Stimulated activated naive CD8-positive, alpha-beta T cell treated with anti-CD3 and anti-CD28 coated beads, Interleukin-15, Interleukin-2, amounts not matched to agents 100 ng/mL and 50 ng/mL, for 24 hours (primary cell): ENCODE results near the gene FBXO9.

Source experiments
- H3K27ac Mint-ChIP-seq: one replicate; pipeline ENCODE4 v1.8.0; 2021; ENCODE audit warnings: mild to moderate bottlenecking, mixed read lengths
- H3K27me3 Mint-ChIP-seq: one replicate; pipeline ENCODE4 v1.8.0; 2021; ENCODE audit warnings: mixed read lengths
- H3K36me3 Mint-ChIP-seq: one replicate; pipeline ENCODE4 v1.8.0; 2021; ENCODE audit warnings: low read depth, mixed read lengths
- H3K4me1 Mint-ChIP-seq: one replicate; pipeline ENCODE4 v1.8.0; 2021; ENCODE audit warnings: low read depth, mixed read lengths
- H3K4me3 Mint-ChIP-seq: one replicate; pipeline ENCODE4 v1.8.0; 2021; ENCODE audit warnings: mild to moderate bottlenecking, mixed read lengths
- H3K9me3 Mint-ChIP-seq: one replicate; pipeline ENCODE4 v1.8.0; 2021; ENCODE audit warnings: mixed read lengths

FBXO9 gene

GRCh38 chr6:53124131-53124800, 59.1 kb downstream of the FBXO9 start:
- H3K4me1 Mint-ChIP-seq = no peaks in the 10 kb centered on the region
- peaks cover 11% of the 10 kb centered on the region for H3K27me3 Mint-ChIP-seq
- no peak overlapping the region for H3K27ac Mint-ChIP-seq
- H3K9me3 Mint-ChIP-seq = no peaks in the 10 kb centered on the region
- no peak overlapping the region for H3K4me3 Mint-ChIP-seq
- no peaks in the 10 kb centered on the region for H3K36me3 Mint-ChIP-seq

DNA sequence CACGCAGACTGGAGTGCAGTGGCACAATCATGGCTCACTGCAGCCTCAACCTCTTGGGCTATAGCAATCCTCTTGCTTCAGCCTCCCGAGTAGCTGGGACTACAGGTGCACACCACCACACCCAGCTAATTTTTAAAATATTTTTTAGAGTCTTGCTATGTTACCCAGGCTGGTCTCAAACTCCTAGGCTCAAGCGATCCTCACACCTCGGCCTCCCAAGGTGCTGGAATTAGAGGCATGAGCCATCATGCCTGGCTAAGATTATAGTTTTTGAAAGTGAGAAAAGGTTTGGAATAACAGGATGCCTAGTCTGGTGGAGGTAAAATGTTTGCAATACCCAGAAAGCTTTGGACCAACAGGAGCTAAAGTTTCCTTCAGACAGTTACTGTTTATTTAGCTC, 60.1 kb downstream of the FBXO9 start:
- Mint-ChIP-seq H3K36me3 (no peaks in the 10 kb centered on the region), H3K4me1 (no peaks in the 10 kb centered on the region), H3K27ac (no peak overlapping the region), H3K27me3 (peaks cover 11% of the 10 kb centered on the region), H3K9me3 (no peaks in the 10 kb centered on the region), H3K4me3 (no peak overlapping the region)

DNA sequence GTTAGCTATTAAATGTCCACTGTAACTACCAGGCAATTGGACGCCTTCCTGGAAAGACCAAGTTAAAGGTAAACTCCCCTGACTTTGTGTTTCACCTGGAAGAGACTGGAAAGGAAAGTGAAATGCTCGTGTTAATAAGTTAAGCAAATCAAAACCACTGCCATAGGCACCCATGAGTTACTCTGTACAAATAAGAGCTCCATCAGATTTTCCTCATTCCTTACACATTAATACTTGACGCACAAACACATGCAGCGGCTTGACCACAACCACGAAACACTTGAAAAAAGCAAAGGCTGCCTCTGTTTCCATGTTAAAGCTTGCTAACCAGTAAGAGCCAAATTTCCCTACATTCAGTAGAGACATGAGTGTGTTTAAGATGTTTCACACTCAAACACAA, 63.6 kb downstream of the FBXO9 start:
- Mint-ChIP-seq H3K27ac (no peak overlapping the region), H3K36me3 (no peaks in the 10 kb centered on the region), H3K4me1 (no peaks in the 10 kb centered on the region), H3K4me3 (no peak overlapping the region), H3K9me3 (no peaks in the 10 kb centered on the region), H3K27me3 (peaks cover 8% of the 10 kb centered on the region)

GRCh38 chr6:53130569-53131290, 65.5 kb downstream of the FBXO9 start:
- Mint-ChIP-seq H3K27me3 (peaks cover 5% of the 10 kb centered on the region), H3K4me1 (no peaks in the 10 kb centered on the region), H3K4me3 (no peak overlapping the region), H3K9me3 (no peaks in the 10 kb centered on the region), H3K36me3 (no peaks in the 10 kb centered on the region), H3K27ac (no peak overlapping the region)

DNA sequence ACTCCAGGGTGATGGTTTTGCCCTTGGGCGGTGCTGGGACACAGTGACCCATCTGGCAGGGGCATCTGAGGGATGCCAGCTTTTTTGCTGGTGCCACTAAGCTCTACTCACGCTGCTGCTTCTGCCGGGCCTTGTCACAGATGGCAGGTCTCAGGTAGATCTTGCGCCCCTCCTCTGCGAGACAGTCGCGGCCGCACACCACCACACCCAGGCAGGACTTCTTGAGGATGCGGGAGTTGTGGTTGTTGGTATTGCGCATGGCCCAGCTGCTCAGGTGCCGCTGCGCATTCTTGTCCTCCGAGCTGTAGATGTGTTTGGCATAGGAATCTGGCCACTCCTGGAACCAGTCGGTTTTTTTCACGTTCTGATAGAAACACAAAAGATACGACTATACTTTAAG, 68.8 kb downstream of the FBXO9 start:
- H3K36me3 Mint-ChIP-seq = no peaks in the 10 kb centered on the region
- no peaks in the 10 kb centered on the region for H3K9me3 Mint-ChIP-seq
- no peak overlapping the region for H3K4me3 Mint-ChIP-seq
- no peak overlapping the region for H3K27ac Mint-ChIP-seq
- H3K4me1 Mint-ChIP-seq = no peaks in the 10 kb centered on the region
- H3K27me3 Mint-ChIP-seq = peaks cover 4% of the 10 kb centered on the region

- Mint-ChIP-seq H3K4me3 (no peak overlapping the region), H3K9me3 (no peaks in the 10 kb centered on the region), H3K36me3 (no peaks in the 10 kb centered on the region), H3K4me1 (no peaks in the 10 kb centered on the region), H3K27me3 (peaks cover 4% of the 10 kb centered on the region), H3K27ac (no peak overlapping the region)
Observed at GRCh38 chr6:53134601-53135235, 69.5 kb downstream of the FBXO9 start.

DNA sequence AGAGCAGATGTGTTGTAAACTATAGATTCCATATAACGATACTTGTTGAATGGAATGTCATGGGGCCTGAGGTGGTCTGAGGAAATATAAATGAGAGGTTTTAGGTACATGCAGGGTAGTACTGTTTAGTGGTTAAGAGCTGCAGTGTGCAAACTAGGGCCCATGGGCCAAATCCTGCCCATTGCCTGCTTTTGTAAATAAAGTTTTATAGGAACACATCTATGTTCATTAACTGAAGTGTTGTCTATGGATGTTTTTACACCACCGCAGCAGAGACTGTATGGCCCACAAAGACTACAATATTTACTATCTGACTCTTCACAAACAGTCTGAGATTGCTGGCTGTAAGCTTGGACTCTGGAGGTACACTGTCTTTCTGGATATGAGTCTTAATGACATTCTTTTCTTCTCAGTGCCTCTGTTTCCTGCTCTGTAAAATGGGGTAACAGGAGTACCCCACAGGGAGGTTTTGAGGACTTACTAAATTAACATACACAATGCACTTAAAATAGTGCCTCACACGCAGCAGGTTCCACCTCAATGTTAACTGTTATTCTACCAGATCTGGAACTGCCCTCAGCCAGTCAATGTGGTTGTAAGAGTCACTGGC, 70.9 kb downstream of the FBXO9 start:
- H3K9me3 Mint-ChIP-seq = no peaks in the 10 kb centered on the region
- no peaks in the 10 kb centered on the region for H3K4me1 Mint-ChIP-seq
- no peak overlapping the region for H3K27ac Mint-ChIP-seq
- H3K4me3 Mint-ChIP-seq = no peak overlapping the region
- no peaks in the 10 kb centered on the region for H3K36me3 Mint-ChIP-seq
- peaks cover 4% of the 10 kb centered on the region for H3K27me3 Mint-ChIP-seq

DNA sequence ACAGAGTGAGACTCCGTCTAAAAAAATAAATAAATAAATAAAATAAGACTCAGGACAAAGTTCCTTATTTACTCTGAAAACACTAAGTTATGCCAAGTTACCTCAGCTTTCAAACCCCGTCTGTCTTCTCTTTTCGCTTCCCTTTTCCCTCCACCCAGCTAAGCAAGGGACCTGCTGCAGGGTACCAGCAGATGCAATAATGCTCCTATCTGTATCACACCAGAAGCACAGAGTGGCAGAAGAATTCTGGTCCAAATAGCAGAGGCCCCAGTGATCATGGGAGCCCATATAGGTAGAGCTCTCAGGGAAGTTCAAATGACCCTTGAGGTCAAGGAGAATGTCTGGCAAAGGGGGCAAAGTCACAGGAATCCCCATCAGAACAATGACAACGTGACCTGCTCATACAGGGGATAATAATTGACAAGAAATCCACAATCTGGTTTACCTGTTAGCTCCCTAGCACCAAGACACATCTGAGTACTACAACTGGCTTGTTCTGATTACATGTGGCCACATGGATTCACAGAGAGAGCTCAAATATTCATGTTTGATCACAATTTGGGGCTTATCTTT, 74.7 kb downstream of the FBXO9 start:
- H3K4me3 Mint-ChIP-seq = no peak overlapping the region
- no peaks in the 10 kb centered on the region for H3K4me1 Mint-ChIP-seq
- H3K36me3 Mint-ChIP-seq = no peaks in the 10 kb centered on the region
- H3K9me3 Mint-ChIP-seq = no peaks in the 10 kb centered on the region
- peaks cover 8% of the 10 kb centered on the region for H3K27me3 Mint-ChIP-seq
- no peak overlapping the region for H3K27ac Mint-ChIP-seq

- Mint-ChIP-seq H3K4me3 (no peak overlapping the region), H3K9me3 (no peaks in the 10 kb centered on the region), H3K27ac (no peak overlapping the region), H3K27me3 (peaks cover 4% of the 10 kb centered on the region), H3K4me1 (no peaks in the 10 kb centered on the region), H3K36me3 (no peaks in the 10 kb centered on the region)
Observed at GRCh38 chr6:53142810-53143209, 77.6 kb downstream of the FBXO9 start.

DNA sequence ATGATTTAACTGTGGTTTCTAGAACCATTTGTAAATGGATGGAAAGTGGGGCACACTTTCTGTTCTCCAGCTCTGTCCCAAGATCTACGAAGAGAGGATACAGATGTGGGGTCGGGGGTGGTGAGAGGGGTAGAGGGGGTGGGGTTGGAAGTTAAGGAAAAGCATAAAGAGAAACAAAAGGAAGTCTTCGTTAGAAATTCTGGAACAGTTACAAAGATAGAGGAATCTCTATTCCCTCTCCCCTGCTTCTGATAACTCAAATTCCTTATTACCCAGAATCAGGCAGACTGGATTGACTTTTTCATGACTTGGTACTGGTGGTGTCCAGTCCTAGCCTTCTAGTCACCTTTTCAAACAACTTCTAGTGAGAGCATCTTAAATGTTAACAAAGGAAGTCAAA, 78.5 kb downstream of the FBXO9 start:
- no peaks in the 10 kb centered on the region for H3K9me3 Mint-ChIP-seq
- no peak overlapping the region for H3K4me3 Mint-ChIP-seq
- H3K27ac Mint-ChIP-seq = no peak overlapping the region
- peaks cover 4% of the 10 kb centered on the region for H3K27me3 Mint-ChIP-seq
- H3K4me1 Mint-ChIP-seq = no peaks in the 10 kb centered on the region
- no peaks in the 10 kb centered on the region for H3K36me3 Mint-ChIP-seq

DNA sequence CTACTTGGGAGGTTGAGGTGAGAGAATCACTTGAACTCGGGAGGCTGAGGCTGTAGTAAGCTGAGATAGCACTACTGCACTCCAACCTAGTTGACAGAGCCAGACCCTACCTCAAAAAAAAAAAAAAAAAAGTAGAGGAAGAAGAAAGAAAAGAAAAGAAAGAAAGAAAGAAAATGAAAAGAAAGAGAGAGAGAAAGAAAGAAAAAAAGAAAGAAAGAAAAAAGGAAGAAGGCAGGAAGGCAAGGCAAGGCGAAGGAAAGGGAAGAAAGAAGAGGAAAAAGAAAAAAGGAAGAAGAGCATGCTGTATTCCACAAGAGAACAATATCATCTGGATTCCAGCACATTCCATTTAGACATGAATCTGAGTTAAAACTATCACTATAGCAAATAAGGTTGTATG, 79.6 kb downstream of the FBXO9 start:
- Mint-ChIP-seq H3K27me3 (peaks cover 5% of the 10 kb centered on the region), H3K27ac (peak overlapping the region; percentile 45), H3K36me3 (no peaks in the 10 kb centered on the region), H3K4me1 (no peaks in the 10 kb centered on the region), H3K9me3 (no peaks in the 10 kb centered on the region), H3K4me3 (no peak overlapping the region)

DNA sequence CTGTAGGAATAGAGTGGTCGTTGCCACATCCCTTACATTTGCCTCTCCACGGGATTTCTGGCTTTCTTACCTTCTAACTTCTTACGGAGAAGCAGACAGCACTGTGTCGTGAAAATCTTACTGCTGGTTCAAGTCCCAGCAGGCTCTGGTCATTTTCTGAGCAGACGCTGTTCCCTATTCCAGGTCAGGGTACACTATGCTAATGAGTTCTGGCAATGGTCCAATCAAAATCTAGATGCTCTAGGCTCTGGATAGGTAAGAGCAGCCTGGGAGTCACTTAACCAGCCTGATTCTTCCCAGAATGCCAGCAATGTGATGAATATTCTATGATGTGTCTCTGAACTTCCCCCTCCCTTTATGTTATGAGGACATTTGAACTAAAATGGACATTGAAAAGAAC, 83.5 kb downstream of the FBXO9 start, which contains the start of gene GCM1:
Gene GCM1, minus strand, starts transcription at position 158 of the 400 bp plus-strand sequence. CDS start 3,209 bp downstream, outside the sequence.
- Mint-ChIP-seq H3K9me3 (no peaks in the 10 kb centered on the region), H3K4me3 (no peak within 1 kb of the TSS), H3K27me3 (peaks cover 3% of the 10 kb centered on the region), H3K36me3 (no peaks in the 10 kb centered on the region), H3K27ac (no peak within 1 kb of the TSS), H3K4me1 (no peaks in the 10 kb centered on the region)
